Muscle layer of duodenum (tissue), 2 donors: Measurements from ENCODE around the gene RGCC.
A peak's percentile ranks its signal among the peaks of the same experiment; 100 is the strongest.

Source experiments
- H3K27ac ChIP-seq: one replicate; pipeline ENCODE4 v1.7.0; 2013; ENCODE audit warnings: mild to moderate bottlenecking, low read length
- H3K27me3 ChIP-seq: one replicate; pipeline ENCODE4 v1.7.0; 2013; ENCODE audit warnings: low read depth, mild to moderate bottlenecking, control low read depth, low read length
- H3K36me3 ChIP-seq, 2 donors: one replicate each; pipeline ENCODE4 v1.7.0; 2013; ENCODE audit warnings: low read length in 2 of 2, control low read depth in 1 of 2, mild to moderate bottlenecking in 1 of 2; ENCODE audit not compliant: insufficient read depth in 2 of 2, control insufficient read depth in 1 of 2
- H3K4me1 ChIP-seq, 2 donors: one replicate each; pipeline ENCODE4 v1.7.0; 2013; ENCODE audit warnings: low read length in 2 of 2, mild to moderate bottlenecking in 2 of 2, control low read depth in 1 of 2, moderate library complexity in 1 of 2; ENCODE audit not compliant: insufficient read depth in 2 of 2, control insufficient read depth in 1 of 2
- H3K4me3 ChIP-seq, 2 donors: one replicate each; pipeline ENCODE4 v1.7.0; 2013; ENCODE audit warnings: low read length in 2 of 2, low read depth in 1 of 2, mild to moderate bottlenecking in 1 of 2
- H3K9me3 ChIP-seq, 2 donors: one replicate each; pipeline ENCODE4 v1.7.0; 2013; ENCODE audit warnings: low read length in 2 of 2, control low read depth in 1 of 2, mild to moderate bottlenecking in 1 of 2; ENCODE audit not compliant: control insufficient read depth in 1 of 2
- donor health status: healthy.

RGCC gene

GRCh38 chr13:41463838-41464602 is 6.7 kb downstream of the RGCC start:
- Histone ChIP-seq H3K27ac (peak overlapping the region; percentile 43), H3K27me3 (peaks cover 4% of the 10 kb centered on the region), H3K9me3 (no peaks in the 10 kb centered on the region), H3K4me3 (no peak overlapping the region), H3K4me1 (peaks cover 0 to 26% of the 10 kb centered on the region in 2 donors), H3K36me3 (no peaks in the 10 kb centered on the region)

- H3K27ac ChIP-seq: peak overlapping the region; percentile 54
- no peak overlapping the region for H3K4me3 ChIP-seq
- H3K27me3 ChIP-seq: peaks cover 1% of the 10 kb centered on the region
- H3K9me3 ChIP-seq: no peaks in the 10 kb centered on the region
- H3K4me1 ChIP-seq: peaks cover 0 to 20% of the 10 kb centered on the region in 2 donors
- H3K36me3 ChIP-seq: no peaks in the 10 kb centered on the region
Observed at GRCh38 chr13:41465241-41465847, 8.0 kb downstream of the RGCC start.

GRCh38 chr13:41465898-41466320 is 8.6 kb downstream of the RGCC start:
- H3K36me3 ChIP-seq: no peaks in the 10 kb centered on the region
- no peak overlapping the region for H3K27ac ChIP-seq
- no peaks in the 10 kb centered on the region for H3K27me3 ChIP-seq
- H3K4me1 ChIP-seq: peaks cover 0 to 20% of the 10 kb centered on the region in 2 donors
- H3K9me3 ChIP-seq: no peaks in the 10 kb centered on the region
- H3K4me3 ChIP-seq: no peak overlapping the region

GRCh38 chr13:41467425-41467945 is 10.1 kb downstream of the RGCC start:
- Histone ChIP-seq H3K27ac (no peak overlapping the region), H3K4me1 (peaks cover 0 to 20% of the 10 kb centered on the region in 2 donors)

GRCh38 chr13:41468631-41469030 is 11.3 kb downstream of the RGCC start:
- no peak overlapping the region for H3K4me3 ChIP-seq
- H3K27me3 ChIP-seq: no peaks in the 10 kb centered on the region
- H3K27ac ChIP-seq: no peak overlapping the region
- H3K4me1 ChIP-seq: peaks cover 0 to 20% of the 10 kb centered on the region in 2 donors
- H3K36me3 ChIP-seq: no peaks in the 10 kb centered on the region
- H3K9me3 ChIP-seq: no peaks in the 10 kb centered on the region

More at GRCh38 chr13:41467425-41467945, 10.1 kb downstream of the RGCC start:
- Histone ChIP-seq H3K27me3 (no peaks in the 10 kb centered on the region), H3K4me3 (no peak overlapping the region), H3K9me3 (no peaks in the 10 kb centered on the region), H3K36me3 (no peaks in the 10 kb centered on the region)

GRCh38 chr13:41470196-41470595 is 12.8 kb downstream of the RGCC start:
- H3K9me3 ChIP-seq: no peaks in the 10 kb centered on the region
- peaks cover 0 to 14% of the 10 kb centered on the region in 2 donors for H3K4me1 ChIP-seq
- H3K27me3 ChIP-seq: no peaks in the 10 kb centered on the region
- no peaks in the 10 kb centered on the region for H3K36me3 ChIP-seq
- H3K4me3 ChIP-seq: no peak overlapping the region
- H3K27ac ChIP-seq: no peak overlapping the region

GRCh38 chr13:41471785-41472184 is 14.4 kb downstream of the RGCC start:
- Histone ChIP-seq H3K9me3 (no peaks in the 10 kb centered on the region), H3K36me3 (no peaks in the 10 kb centered on the region), H3K27ac (no peak overlapping the region), H3K4me1 (peaks cover 0 to 11% of the 10 kb centered on the region in 2 donors), H3K4me3 (no peak overlapping the region), H3K27me3 (no peaks in the 10 kb centered on the region)

GRCh38 chr13:41487222-41487621 is 29.9 kb downstream of the RGCC start:
- no peaks in the 10 kb centered on the region for H3K27me3 ChIP-seq
- no peak overlapping the region for H3K4me3 ChIP-seq
- peaks cover 0 to 4% of the 10 kb centered on the region in 2 donors for H3K9me3 ChIP-seq
- H3K27ac ChIP-seq: no peak overlapping the region
- no peaks in the 10 kb centered on the region for H3K36me3 ChIP-seq
- H3K4me1 ChIP-seq: peaks cover 0 to 2% of the 10 kb centered on the region in 2 donors

GRCh38 chr13:41488124-41488523 is 30.8 kb downstream of the RGCC start:
- Histone ChIP-seq H3K4me1 (peaks cover 0 to 6% of the 10 kb centered on the region in 2 donors), H3K36me3 (no peaks in the 10 kb centered on the region), H3K27ac (no peak overlapping the region), H3K27me3 (no peaks in the 10 kb centered on the region), H3K4me3 (no peak overlapping the region), H3K9me3 (peaks cover 0 to 4% of the 10 kb centered on the region in 2 donors)

- Histone ChIP-seq H3K36me3 (no peaks in the 10 kb centered on the region), H3K4me1 (peaks cover 4 to 6% of the 10 kb centered on the region in 2 donors), H3K9me3 (no peaks in the 10 kb centered on the region), H3K4me3 (no peak overlapping the region), H3K27ac (no peak overlapping the region), H3K27me3 (no peaks in the 10 kb centered on the region)
Observed at GRCh38 chr13:41490371-41491015, 33.1 kb downstream of the RGCC start.

GRCh38 chr13:41491436-41491835 is 34.1 kb downstream of the RGCC start:
- no peak overlapping the region for H3K27ac ChIP-seq
- no peaks in the 10 kb centered on the region for H3K36me3 ChIP-seq
- peaks cover 4 to 6% of the 10 kb centered on the region in 2 donors for H3K4me1 ChIP-seq
- no peak overlapping the region for H3K4me3 ChIP-seq
- H3K9me3 ChIP-seq: no peaks in the 10 kb centered on the region
- no peaks in the 10 kb centered on the region for H3K27me3 ChIP-seq
